Gastroesophageal sphincter (tissue), 4 donors: ENCODE measurements around the gene BTBD17. TPM values are rescaled to one million over a fixed set of nuclear protein-coding genes. Genes with fewer than 3 reads are reported as not detected.
"Not testable (repeated sequence)": the region's sequence is repeated elsewhere in the genome, so short reads cannot be mapped to it uniquely, and the experiment has no call there.

Experiments used
- ATAC-seq: fragments of 150-250 bp; one replicate; pipeline ENCODE4 v1.9.1; 2016; ENCODE audit warnings: mild to moderate bottlenecking, moderate library complexity
- H3K27ac ChIP-seq, 4 donors: fragments of 200-600 bp; sonication (generic) in 3 of 4; 1 replicate in 3 of 4; 2 replicates in 1 of 4; pipeline ENCODE4 v1.5.1; 2016 to 2019
- H3K27me3 ChIP-seq: fragments of 200-600 bp; sonication (generic); one replicate; pipeline ENCODE4 v1.5.1; 2019
- H3K36me3 ChIP-seq, 2 donors: fragments of 200-600 bp; sonication (generic); one replicate each; pipeline ENCODE4 v1.5.1; 2019; ENCODE audit warnings: control low read depth in 1 of 2
- H3K4me1 ChIP-seq, 3 donors: fragments of 200-600 bp; sonication (generic); 1 replicate in 2 of 3; 2 replicates in 1 of 3; pipeline ENCODE4 v1.5.1; 2016 to 2019; ENCODE audit warnings: control low read depth in 2 of 3
- H3K4me3 ChIP-seq, 2 donors: fragments of 200-600 bp; sonication (generic); one replicate each; pipeline ENCODE4 v1.5.1; 2019; ENCODE audit warnings: mild to moderate bottlenecking in 1 of 2, moderate library complexity in 1 of 2
- H3K9me3 ChIP-seq, 3 donors: fragments of 200-600 bp; sonication (generic); one replicate each; pipeline ENCODE4 v1.5.1; 2017 to 2019; ENCODE audit warnings: control low read depth in 2 of 3
- CTCF ChIP-seq, 4 experiments: fragments of 200-600 bp in 2 of 4; fragments of 450-650 bp in 2 of 4; sonication (generic) in 1 of 4; IDR thresholded peaks; one replicate each; pipeline ENCODE4 v1.5.1; 2017 to 2019; ENCODE audit warnings: antibody characterized with exemption in 4 of 4, mild to moderate bottlenecking in 2 of 4, moderate library complexity in 2 of 4
- EP300 ChIP-seq: sonication (generic); formaldehyde crosslinking; IDR thresholded peaks from one replicate; pipeline ENCODE4 v1.6.1; 2017; ENCODE audit warnings: antibody characterized with exemption, mild to moderate bottlenecking
- POLR2A ChIP-seq, 2 donors: fragments of 450-650 bp; IDR thresholded peaks; one replicate each; pipeline ENCODE4 v1.6.1; 2017; ENCODE audit warnings: antibody characterized with exemption in 2 of 2, mild to moderate bottlenecking in 2 of 2, moderate library complexity in 1 of 2
- POLR2AphosphoS5 ChIP-seq: sonication (generic); formaldehyde crosslinking; IDR thresholded peaks from one replicate; pipeline ENCODE4 v1.6.1; 2017; ENCODE audit warnings: antibody characterized with exemption
- WGBS, 2 donors: methylation state at CpG; one replicate each; pipeline ENCODE4 v1.1.5; 2018; ENCODE audit warnings: low coverage in 1 of 2; 5-methylcytosine and 5-hydroxymethylcytosine counted together
- total RNA-seq, 4 donors: library from RNA; depleted of rRNA; stranded (reverse); fragments of >200 nt; gene quantifications; one replicate each; pipeline ENCODE4 v1.1.0, GENCODE V29; 2016

BTBD17 gene
- total RNA-seq, 4 donors from 2014 or later = not detected

- H3K27ac ChIP-seq = no peak overlapping the region
- WGBS, 2 donors = 86 to 100% methylated on average over 2 to 3 of the region's 5 CpGs
- no peaks in the 10 kb centered on the region for H3K36me3 ChIP-seq
- no peaks in the 10 kb centered on the region for H3K9me3 ChIP-seq
- peaks cover 23% of the 10 kb centered on the region for H3K27me3 ChIP-seq
- H3K4me3 ChIP-seq = no peak overlapping the region
- no peak for ATAC-seq
- no peaks in the 10 kb centered on the region for H3K4me1 ChIP-seq
- no peak for TF ChIP-seq POLR2A (IDR thresholded peaks at IDR 0.05)
- no peak for TF ChIP-seq EP300
- no peak for TF ChIP-seq POLR2AphosphoS5
- TF ChIP-seq CTCF (IDR thresholded peaks at IDR 0.05) = no peak
Observed at GRCh38 chr17:74407384-74407783, 45.7 kb upstream of the BTBD17 start.

GRCh38 chr17:74405311-74405710 lies 43.6 kb upstream of the BTBD17 start:
- ATAC-seq, H3K4me1 ChIP-seq, H3K27ac ChIP-seq, H3K36me3 ChIP-seq, H3K9me3 ChIP-seq, H3K4me3 ChIP-seq: not testable (repeated sequence)
- 100% methylated on average over 3 of the region's 5 CpGs; no CpG with 5 or more reads in 1 of the 2 donors for WGBS, 2 donors
- peaks cover 23% of the 10 kb centered on the region for H3K27me3 ChIP-seq

GRCh38 chr17:74404789-74405188 lies 43.1 kb upstream of the BTBD17 start:
- Histone ChIP-seq H3K4me1 (no peaks in the 10 kb centered on the region), H3K9me3 (no peaks in the 10 kb centered on the region), H3K27me3 (peaks cover 23% of the 10 kb centered on the region), H3K4me3 (no peak overlapping the region), H3K27ac (no peak overlapping the region), H3K36me3 (no peaks in the 10 kb centered on the region)
- WGBS, 2 donors = 54 to 66% methylated on average over 6 of the region's 6 CpGs
- ATAC-seq = no peak
- no peak for TF ChIP-seq CTCF (IDR thresholded peaks at IDR 0.05)

- WGBS, 2 donors = 60% methylated on average over 1 of the region's 7 CpGs; no CpG with 5 or more reads in 1 of the 2 donors
- no peaks in the 10 kb centered on the region for H3K4me1 ChIP-seq
- no peak for ATAC-seq
Observed at GRCh38 chr17:74404218-74404617, 42.5 kb upstream of the BTBD17 start.

GRCh38 chr17:74403512-74404137 lies 42.0 kb upstream of the BTBD17 start:
- no peaks in the 10 kb centered on the region for H3K9me3 ChIP-seq
- TF ChIP-seq POLR2A (IDR thresholded peaks at IDR 0.05) (no peak), EP300 (no peak), CTCF (IDR thresholded peaks at IDR 0.05) (no peak), POLR2AphosphoS5 (no peak)
- ATAC-seq = no peak
- no peaks in the 10 kb centered on the region for H3K4me1 ChIP-seq
- H3K36me3 ChIP-seq = no peaks in the 10 kb centered on the region
- H3K27me3 ChIP-seq = peaks cover 23% of the 10 kb centered on the region
- no peak overlapping the region for H3K27ac ChIP-seq
- H3K4me3 ChIP-seq = no peak overlapping the region
- 60 to 95% methylated on average over 1 to 2 of the region's 12 CpGs for WGBS, 2 donors

More at GRCh38 chr17:74404218-74404617, 42.5 kb upstream of the BTBD17 start:
- Histone ChIP-seq H3K27me3 (peaks cover 23% of the 10 kb centered on the region), H3K9me3 (no peaks in the 10 kb centered on the region), H3K27ac (no peak overlapping the region), H3K36me3 (no peaks in the 10 kb centered on the region), H3K4me3 (no peak overlapping the region)
- TF ChIP-seq POLR2A (IDR thresholded peaks at IDR 0.05) (no peak), POLR2AphosphoS5 (no peak), EP300 (no peak), CTCF (IDR thresholded peaks at IDR 0.05) (no peak)
